NCI-H82 treated with DMSO at 0.1 percent for 48 hours (cell line): Measurements from ENCODE around the gene RFT1.
"Not testable (repeated sequence)": the region's sequence is repeated elsewhere in the genome, so short reads cannot be mapped to it uniquely, and the experiment has no call there.

Experiments used
- DNase-seq: peaks from one replicate; lab custom pipeline; 2025; ENCODE audit not compliant: unreplicated experiment; lab: John Stamatoyannopoulos, UW

RFT1 gene

GRCh38 chr3:53163444-53164387, 33.5 kb upstream of the RFT1 start:
- no peak for DNase-seq

- DNase-seq = no peak
These were observed 32.6 kb upstream of the RFT1 start for GRCh38 chr3:53162672-53163443.

- no peak for DNase-seq
These were observed 31.8 kb upstream of the RFT1 start for GRCh38 chr3:53161820-53162671.

GRCh38 chr3:53161450-53161819, 31.2 kb upstream of the RFT1 start:
- no peak for DNase-seq

GRCh38 chr3:53160660-53161449, 30.6 kb upstream of the RFT1 start, which contains the start of gene PRKCD:
PRKCD (plus strand) TSS chr3:53161209; CDS start chr3:53178423, 17,214 bp downstream.
- no peak for DNase-seq

GRCh38 chr3:53160061-53160659, 29.9 kb upstream of the RFT1 start:
- no peak for DNase-seq

- no peak for DNase-seq
These were observed 29.2 kb upstream of the RFT1 start for GRCh38 chr3:53159156-53160060.

- DNase-seq = no peak
These were observed 28.5 kb upstream of the RFT1 start for GRCh38 chr3:53158765-53159155.

- DNase-seq = no peak
These were observed 27.8 kb upstream of the RFT1 start for GRCh38 chr3:53157974-53158580.

- DNase-seq = no peak
These were observed 26.2 kb upstream of the RFT1 start for GRCh38 chr3:53156368-53156834.

- DNase-seq = no peak
These were observed 25.5 kb upstream of the RFT1 start for GRCh38 chr3:53155760-53156159.

- no peak for DNase-seq
These were observed 24.6 kb upstream of the RFT1 start for GRCh38 chr3:53154881-53155285.

GRCh38 chr3:53153980-53154379, 23.7 kb upstream of the RFT1 start:
- DNase-seq = no peak

- no peak for DNase-seq
These were observed 23.1 kb upstream of the RFT1 start for GRCh38 chr3:53153264-53153823.

- no peak for DNase-seq
These were observed 21.8 kb upstream of the RFT1 start for GRCh38 chr3:53151870-53152660.

- no peak for DNase-seq
These were observed 21.2 kb upstream of the RFT1 start for GRCh38 chr3:53151465-53151864.

- not testable (repeated sequence) for DNase-seq
These were observed 20.8 kb upstream of the RFT1 start for GRCh38 chr3:53151086-53151438.
